HK-2 (cell line): ENCODE data around the gene ZNF738.

Source experiments
- DNase-seq: peaks from one replicate; pipeline ENCODE4 v3.0.0-alpha.2; 2018; ENCODE audit not compliant: unreplicated experiment

ZNF738 gene

DNA sequence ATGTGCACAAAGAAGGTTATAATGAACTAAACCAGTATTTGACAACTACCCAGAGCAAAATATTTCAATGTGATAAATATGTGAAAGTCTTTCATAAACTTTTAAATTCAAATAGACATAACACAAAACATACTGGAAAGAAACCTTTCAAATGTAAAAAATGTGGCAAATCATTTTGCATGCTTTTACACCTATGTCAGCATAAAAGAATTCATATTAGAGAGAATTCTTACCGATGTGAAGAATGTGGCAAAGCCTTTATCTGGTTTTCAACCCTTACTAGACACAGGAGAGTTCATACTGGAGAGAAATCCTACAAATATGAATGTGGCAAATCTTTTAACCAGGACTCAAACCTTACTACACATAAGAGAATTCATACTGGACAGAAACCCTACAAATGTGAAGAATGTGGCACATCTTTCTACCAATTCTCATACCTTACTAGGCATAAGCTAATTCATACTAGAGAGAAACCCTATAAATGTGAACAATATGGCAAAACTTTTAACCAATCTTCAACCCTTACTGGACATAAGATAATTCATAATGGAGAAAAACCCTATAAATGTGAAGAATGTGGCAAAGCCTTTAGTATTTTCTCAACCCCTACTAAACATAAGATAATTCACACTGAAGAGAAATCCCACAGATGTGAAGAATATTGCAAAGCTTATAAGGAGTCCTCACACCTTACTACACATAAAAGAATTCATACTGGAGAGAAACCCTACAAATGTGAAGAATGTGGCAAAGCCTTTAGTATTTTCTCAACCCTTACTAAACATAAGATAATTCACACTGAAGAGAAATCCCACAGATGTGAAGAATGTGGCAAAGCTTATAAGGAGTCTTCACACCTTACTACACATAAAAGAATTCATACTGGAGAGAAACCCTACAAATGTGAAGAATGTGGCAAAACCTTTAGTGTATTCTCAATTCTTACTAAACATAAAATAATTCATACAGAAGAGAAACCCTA, 64.5 kb downstream of the ZNF738 start:
- no peak for DNase-seq
